Panc1 (cell line): Measurements from ENCODE around the gene QPCT.

Source experiments
- POLR2AphosphoS5 ChIP-seq: IDR thresholded peaks from 2 replicates; pipeline ENCODE4 v1.6.1; 2012; ENCODE audit warnings: mild to moderate bottlenecking, low read depth, low read length, moderate library complexity
- SIN3A ChIP-seq: IDR thresholded peaks from 2 replicates; pipeline ENCODE4 v1.6.1; 2012; ENCODE audit warnings: low read depth, mild to moderate bottlenecking, low read length, moderate library complexity, borderline replicate concordance; ENCODE audit not compliant: insufficient read depth
- TCF7L2 ChIP-seq: IDR thresholded peaks from 2 replicates; pipeline ENCODE4 v1.6.1; 2011; ENCODE audit warnings: mild to moderate bottlenecking, low read depth, low read length, inconsistent platforms
- TF ChIP-seq, protein P1 (sequence below): fragments of 450-650 bp; IDR thresholded peaks from 2 replicates; pipeline ENCODE4 v1.5.1; 2017; ENCODE audit warnings: mild to moderate bottlenecking
- TF ChIP-seq, protein P2 (sequence below), 2 experiments: IDR thresholded peaks; 2 replicates each; pipeline ENCODE4 v1.6.1; 2011 to 2012; ENCODE audit warnings: low read depth in 2 of 2, control low read depth in 1 of 2, low read length in 1 of 2, mild to moderate bottlenecking in 1 of 2, moderate library complexity in 1 of 2; ENCODE audit not compliant: insufficient read depth in 1 of 2

- TF ChIP-seq, protein P1, sequence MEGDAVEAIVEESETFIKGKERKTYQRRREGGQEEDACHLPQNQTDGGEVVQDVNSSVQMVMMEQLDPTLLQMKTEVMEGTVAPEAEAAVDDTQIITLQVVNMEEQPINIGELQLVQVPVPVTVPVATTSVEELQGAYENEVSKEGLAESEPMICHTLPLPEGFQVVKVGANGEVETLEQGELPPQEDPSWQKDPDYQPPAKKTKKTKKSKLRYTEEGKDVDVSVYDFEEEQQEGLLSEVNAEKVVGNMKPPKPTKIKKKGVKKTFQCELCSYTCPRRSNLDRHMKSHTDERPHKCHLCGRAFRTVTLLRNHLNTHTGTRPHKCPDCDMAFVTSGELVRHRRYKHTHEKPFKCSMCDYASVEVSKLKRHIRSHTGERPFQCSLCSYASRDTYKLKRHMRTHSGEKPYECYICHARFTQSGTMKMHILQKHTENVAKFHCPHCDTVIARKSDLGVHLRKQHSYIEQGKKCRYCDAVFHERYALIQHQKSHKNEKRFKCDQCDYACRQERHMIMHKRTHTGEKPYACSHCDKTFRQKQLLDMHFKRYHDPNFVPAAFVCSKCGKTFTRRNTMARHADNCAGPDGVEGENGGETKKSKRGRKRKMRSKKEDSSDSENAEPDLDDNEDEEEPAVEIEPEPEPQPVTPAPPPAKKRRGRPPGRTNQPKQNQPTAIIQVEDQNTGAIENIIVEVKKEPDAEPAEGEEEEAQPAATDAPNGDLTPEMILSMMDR, result no peak
- TF ChIP-seq POLR2AphosphoS5, result no peak
- TF ChIP-seq, protein P2, sequence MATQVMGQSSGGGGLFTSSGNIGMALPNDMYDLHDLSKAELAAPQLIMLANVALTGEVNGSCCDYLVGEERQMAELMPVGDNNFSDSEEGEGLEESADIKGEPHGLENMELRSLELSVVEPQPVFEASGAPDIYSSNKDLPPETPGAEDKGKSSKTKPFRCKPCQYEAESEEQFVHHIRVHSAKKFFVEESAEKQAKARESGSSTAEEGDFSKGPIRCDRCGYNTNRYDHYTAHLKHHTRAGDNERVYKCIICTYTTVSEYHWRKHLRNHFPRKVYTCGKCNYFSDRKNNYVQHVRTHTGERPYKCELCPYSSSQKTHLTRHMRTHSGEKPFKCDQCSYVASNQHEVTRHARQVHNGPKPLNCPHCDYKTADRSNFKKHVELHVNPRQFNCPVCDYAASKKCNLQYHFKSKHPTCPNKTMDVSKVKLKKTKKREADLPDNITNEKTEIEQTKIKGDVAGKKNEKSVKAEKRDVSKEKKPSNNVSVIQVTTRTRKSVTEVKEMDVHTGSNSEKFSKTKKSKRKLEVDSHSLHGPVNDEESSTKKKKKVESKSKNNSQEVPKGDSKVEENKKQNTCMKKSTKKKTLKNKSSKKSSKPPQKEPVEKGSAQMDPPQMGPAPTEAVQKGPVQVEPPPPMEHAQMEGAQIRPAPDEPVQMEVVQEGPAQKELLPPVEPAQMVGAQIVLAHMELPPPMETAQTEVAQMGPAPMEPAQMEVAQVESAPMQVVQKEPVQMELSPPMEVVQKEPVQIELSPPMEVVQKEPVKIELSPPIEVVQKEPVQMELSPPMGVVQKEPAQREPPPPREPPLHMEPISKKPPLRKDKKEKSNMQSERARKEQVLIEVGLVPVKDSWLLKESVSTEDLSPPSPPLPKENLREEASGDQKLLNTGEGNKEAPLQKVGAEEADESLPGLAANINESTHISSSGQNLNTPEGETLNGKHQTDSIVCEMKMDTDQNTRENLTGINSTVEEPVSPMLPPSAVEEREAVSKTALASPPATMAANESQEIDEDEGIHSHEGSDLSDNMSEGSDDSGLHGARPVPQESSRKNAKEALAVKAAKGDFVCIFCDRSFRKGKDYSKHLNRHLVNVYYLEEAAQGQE (IDR thresholded peaks at IDR 0.05; ENCODE audit: insufficient read depth in 1 of 2, low read depth in 2 of 2, low read length in 1 of 2), result no peak
- TF ChIP-seq TCF7L2, result no peak
- no peak for TF ChIP-seq SIN3A
Observed at GRCh38 chr2:37355735-37356134, 11.3 kb downstream of the QPCT start.
